Neuronal stem cell (in vitro differentiated cells): ENCODE measurements around the gene ZFAND3.

Experiments
- DNase-seq: peaks from one replicate; pipeline ENCODE4 v3.0.0-alpha.2; 2013; ENCODE audit warnings: low spot score
- H2AFZ ChIP-seq: one replicate; pipeline ENCODE4 v1.6.1; 2013; ENCODE audit warnings: mild to moderate bottlenecking, low read length, inconsistent platforms
- H2AK5ac ChIP-seq: 2 replicates; pipeline ENCODE4 v1.6.1; 2013; ENCODE audit warnings: low read depth, mild to moderate bottlenecking, inconsistent platforms, low read length, moderate library complexity, mixed read lengths
- H2BK120ac ChIP-seq: 2 replicates; pipeline ENCODE4 v1.6.1; 2013; ENCODE audit warnings: low read depth, mild to moderate bottlenecking, inconsistent platforms, low read length, moderate library complexity, mixed read lengths
- H2BK12ac ChIP-seq: one replicate; pipeline ENCODE4 v1.6.1; 2013; ENCODE audit warnings: low read length, inconsistent platforms
- H2BK15ac ChIP-seq: 2 replicates; pipeline ENCODE4 v1.6.1; 2013; ENCODE audit warnings: mild to moderate bottlenecking, low read length, inconsistent platforms, mixed read lengths
- H2BK5ac ChIP-seq: one replicate; pipeline ENCODE4 v1.6.1; 2013; ENCODE audit warnings: inconsistent platforms, mild to moderate bottlenecking, low read length, moderate library complexity
- H3K14ac ChIP-seq: one replicate; pipeline ENCODE4 v1.6.1; 2013; ENCODE audit warnings: low read length, inconsistent platforms
- H3K18ac ChIP-seq: 2 replicates; pipeline ENCODE4 v1.6.1; 2013; ENCODE audit warnings: low read length, inconsistent platforms
- H3K23ac ChIP-seq: 2 replicates; pipeline ENCODE4 v1.6.1; 2013; ENCODE audit warnings: low read depth, mild to moderate bottlenecking, mixed read lengths, low read length, inconsistent platforms; ENCODE audit not compliant: poor library complexity
- H3K27ac ChIP-seq: replicated peaks from 3 replicates; pipeline ENCODE4 v1.5.1; 2013; ENCODE audit warnings: low read length, inconsistent platforms
- H3K27me3 ChIP-seq, 3 experiments: 2 replicates each; pipeline ENCODE4 v1.6.1; 2013; ENCODE audit warnings: low read length in 3 of 3, mild to moderate bottlenecking in 2 of 3, inconsistent platforms in 1 of 3, low read depth in 1 of 3, mixed read lengths in 1 of 3, moderate library complexity in 1 of 3; ENCODE audit not compliant: control insufficient read depth in 3 of 3, insufficient read depth in 3 of 3
- H3K36me3 ChIP-seq, 2 donors: replicated peaks in 1 of 2; 2 replicates each; pipeline ENCODE4 v1.6.1; 2013; ENCODE audit warnings: low read length in 2 of 2; ENCODE audit not compliant: control insufficient read depth in 2 of 2, insufficient read depth in 2 of 2
- H3K4ac ChIP-seq: 2 replicates; pipeline ENCODE4 v1.6.1; 2013; ENCODE audit warnings: inconsistent platforms, mild to moderate bottlenecking, low read length, moderate library complexity
- H3K4me1 ChIP-seq, 2 donors: 1 replicate in 1 of 2; 2 replicates in 1 of 2; pipeline ENCODE4 v1.6.1; 2013; ENCODE audit warnings: low read length in 2 of 2, low read depth in 1 of 2; ENCODE audit not compliant: control insufficient read depth in 2 of 2, insufficient read depth in 1 of 2
- H3K4me2 ChIP-seq: one replicate; pipeline ENCODE4 v1.6.1; 2013; ENCODE audit warnings: mild to moderate bottlenecking, low read length, inconsistent platforms; ENCODE audit not compliant: insufficient read depth, poor library complexity, severe bottlenecking
- H3K4me3 ChIP-seq, 2 donors: 2 replicates each; pipeline ENCODE4 v1.5.1; 2013; ENCODE audit warnings: low read length in 2 of 2, mild to moderate bottlenecking in 2 of 2, inconsistent platforms in 1 of 2, moderate library complexity in 1 of 2
- H3K79me1 ChIP-seq: one replicate; pipeline ENCODE4 v1.6.1; 2013; ENCODE audit warnings: low read depth, mild to moderate bottlenecking, inconsistent platforms, low read length, moderate library complexity
- H3K9ac ChIP-seq: one replicate; pipeline ENCODE4 v1.6.1; 2013; ENCODE audit warnings: mild to moderate bottlenecking, low read depth, low read length, inconsistent platforms; ENCODE audit not compliant: poor library complexity
- H3K9me3 ChIP-seq, 2 donors: replicated peaks in 1 of 2; 2 replicates each; pipeline versions ENCODE3 to v1.6.1; 2013; ENCODE audit warnings: low read length in 2 of 2, mild to moderate bottlenecking in 2 of 2, inconsistent platforms in 1 of 2, low read depth in 1 of 2, mixed read lengths in 1 of 2, moderate library complexity in 1 of 2; ENCODE audit not compliant: control insufficient read depth in 2 of 2, insufficient read depth in 1 of 2
- H4K8ac ChIP-seq: one replicate; pipeline ENCODE4 v1.6.1; 2013; ENCODE audit warnings: low read depth, mild to moderate bottlenecking, inconsistent platforms, low read length, moderate library complexity
- H4K91ac ChIP-seq: one replicate; pipeline ENCODE4 v1.6.1; 2013; ENCODE audit warnings: low read length, low read depth, mild to moderate bottlenecking, inconsistent platforms; ENCODE audit not compliant: poor library complexity
- WGBS, 2 donors: extraction: QIAGEN DNeasy Blood & Tissue Kit; methylation state at CpG; one replicate each; pipeline ENCODE4 v1.1.7; 2013; ENCODE audit warnings: missing lambda C conversion rate in 2 of 2, mixed read lengths in 1 of 2; ENCODE audit not compliant: insufficient read length in 2 of 2, insufficient replicate concordance in 1 of 2; ENCODE audit errors: extremely low coverage in 2 of 2; 5-methylcytosine and 5-hydroxymethylcytosine counted together

Gene ZFAND3

GRCh38 chr6:38032797-38033196 is 213.3 kb downstream of the ZFAND3 start:
- no peak for DNase-seq
- Histone ChIP-seq H4K91ac (no peak overlapping the region), H4K8ac (no peak overlapping the region), H3K4me2 (no peak overlapping the region), H3K4ac (no peak overlapping the region), H3K9me3 (peaks cover 0 to 12% of the 10 kb centered on the region in 2 donors), H2BK120ac (no peak overlapping the region), H3K18ac (no peak overlapping the region), H3K23ac (no peak overlapping the region), H3K4me3 (no peak overlapping the region), H2AK5ac (no peak overlapping the region), H2BK12ac (no peak overlapping the region), H3K27ac (no peak overlapping the region), H3K36me3 (no peaks in the 10 kb centered on the region), H3K14ac (no peak overlapping the region), H2AFZ (no peak overlapping the region), H3K27me3 (no peaks in the 10 kb centered on the region), H3K9ac (no peak overlapping the region), H3K79me1 (no peaks in the 10 kb centered on the region), H3K4me1 (peaks cover 4 to 16% of the 10 kb centered on the region in 2 donors), H2BK5ac (no peak overlapping the region), H2BK15ac (no peak overlapping the region)
- WGBS, 2 donors, result no CpG with 5 or more reads among the region's 1 CpG

- no peak overlapping the region for H2BK5ac ChIP-seq
- H3K4me3 ChIP-seq, result no peak overlapping the region
- H3K27me3 ChIP-seq, result no peaks in the 10 kb centered on the region
- H3K27ac ChIP-seq, result peak overlapping the region; percentile 21
- H3K23ac ChIP-seq, result no peak overlapping the region
- no peak overlapping the region for H4K8ac ChIP-seq
- H3K4me1 ChIP-seq, result peaks cover 3 to 13% of the 10 kb centered on the region in 2 donors
- no CpG with 5 or more reads among the region's 1 CpG for WGBS, 2 donors
- peaks cover 0 to 12% of the 10 kb centered on the region in 2 donors for H3K9me3 ChIP-seq
- H2AFZ ChIP-seq, result no peak overlapping the region
- no peak overlapping the region for H2BK120ac ChIP-seq
- no peak overlapping the region for H3K14ac ChIP-seq
- DNase-seq, result no peak
- no peaks in the 10 kb centered on the region for H3K79me1 ChIP-seq
- no peak overlapping the region for H3K9ac ChIP-seq
- no peak overlapping the region for H3K4me2 ChIP-seq
- H3K4ac ChIP-seq, result no peak overlapping the region
- no peak overlapping the region for H2BK12ac ChIP-seq
- no peak overlapping the region for H4K91ac ChIP-seq
- no peak overlapping the region for H3K18ac ChIP-seq
- no peaks in the 10 kb centered on the region for H3K36me3 ChIP-seq
- no peak overlapping the region for H2AK5ac ChIP-seq
- H2BK15ac ChIP-seq, result no peak overlapping the region
These were observed 214.0 kb downstream of the ZFAND3 start for GRCh38 chr6:38033442-38033982.

- no peak overlapping the region for H4K91ac ChIP-seq
- no peak overlapping the region for H3K27ac ChIP-seq
- peaks cover 3 to 13% of the 10 kb centered on the region in 2 donors for H3K4me1 ChIP-seq
- H3K4me2 ChIP-seq, result no peak overlapping the region
- H3K18ac ChIP-seq, result no peak overlapping the region
- H3K9me3 ChIP-seq, result peaks cover 0 to 12% of the 10 kb centered on the region in 2 donors
- H2BK120ac ChIP-seq, result no peak overlapping the region
- no peak overlapping the region for H2AK5ac ChIP-seq
- no peaks in the 10 kb centered on the region for H3K27me3 ChIP-seq
- no peak overlapping the region for H3K4ac ChIP-seq
- H3K23ac ChIP-seq, result no peak overlapping the region
- no peak overlapping the region for H3K9ac ChIP-seq
- no peak overlapping the region for H2BK15ac ChIP-seq
- WGBS, 2 donors, result no CpG with 5 or more reads among the region's 1 CpG
- H3K14ac ChIP-seq, result no peak overlapping the region
- no peak overlapping the region for H2AFZ ChIP-seq
- no peak overlapping the region for H4K8ac ChIP-seq
- no peak for DNase-seq
- no peaks in the 10 kb centered on the region for H3K36me3 ChIP-seq
- no peak overlapping the region for H3K4me3 ChIP-seq
- no peak overlapping the region for H2BK5ac ChIP-seq
- no peak overlapping the region for H2BK12ac ChIP-seq
- H3K79me1 ChIP-seq, result no peaks in the 10 kb centered on the region
These were observed 214.9 kb downstream of the ZFAND3 start for GRCh38 chr6:38034274-38034914.

GRCh38 chr6:38035478-38035877 is 216.0 kb downstream of the ZFAND3 start:
- no peak overlapping the region for H3K27ac ChIP-seq
- no peak overlapping the region for H2BK12ac ChIP-seq
- H3K4me1 ChIP-seq, result peaks cover 3 to 13% of the 10 kb centered on the region in 2 donors
- DNase-seq, result no peak
- no peak overlapping the region for H3K18ac ChIP-seq
- H3K27me3 ChIP-seq, result no peaks in the 10 kb centered on the region
- H2BK15ac ChIP-seq, result no peak overlapping the region
- H4K8ac ChIP-seq, result no peak overlapping the region
- H3K4me2 ChIP-seq, result no peak overlapping the region
- H3K9me3 ChIP-seq, result peaks cover 0 to 6% of the 10 kb centered on the region in 2 donors
- no peak overlapping the region for H4K91ac ChIP-seq
- H3K36me3 ChIP-seq, result no peaks in the 10 kb centered on the region
- WGBS, 2 donors, result no CpG with 5 or more reads among the region's 1 CpG
- H3K9ac ChIP-seq, result no peak overlapping the region
- no peak overlapping the region for H3K4ac ChIP-seq
- H2BK120ac ChIP-seq, result no peak overlapping the region
- no peak overlapping the region for H3K23ac ChIP-seq
- no peak overlapping the region for H3K14ac ChIP-seq
- H2AK5ac ChIP-seq, result no peak overlapping the region
- no peak overlapping the region for H3K4me3 ChIP-seq
- H2AFZ ChIP-seq, result no peak overlapping the region
- no peaks in the 10 kb centered on the region for H3K79me1 ChIP-seq
- H2BK5ac ChIP-seq, result no peak overlapping the region
